ENCODE measurements around the gene ABCB8.

The ABCB8 gene

DNA sequence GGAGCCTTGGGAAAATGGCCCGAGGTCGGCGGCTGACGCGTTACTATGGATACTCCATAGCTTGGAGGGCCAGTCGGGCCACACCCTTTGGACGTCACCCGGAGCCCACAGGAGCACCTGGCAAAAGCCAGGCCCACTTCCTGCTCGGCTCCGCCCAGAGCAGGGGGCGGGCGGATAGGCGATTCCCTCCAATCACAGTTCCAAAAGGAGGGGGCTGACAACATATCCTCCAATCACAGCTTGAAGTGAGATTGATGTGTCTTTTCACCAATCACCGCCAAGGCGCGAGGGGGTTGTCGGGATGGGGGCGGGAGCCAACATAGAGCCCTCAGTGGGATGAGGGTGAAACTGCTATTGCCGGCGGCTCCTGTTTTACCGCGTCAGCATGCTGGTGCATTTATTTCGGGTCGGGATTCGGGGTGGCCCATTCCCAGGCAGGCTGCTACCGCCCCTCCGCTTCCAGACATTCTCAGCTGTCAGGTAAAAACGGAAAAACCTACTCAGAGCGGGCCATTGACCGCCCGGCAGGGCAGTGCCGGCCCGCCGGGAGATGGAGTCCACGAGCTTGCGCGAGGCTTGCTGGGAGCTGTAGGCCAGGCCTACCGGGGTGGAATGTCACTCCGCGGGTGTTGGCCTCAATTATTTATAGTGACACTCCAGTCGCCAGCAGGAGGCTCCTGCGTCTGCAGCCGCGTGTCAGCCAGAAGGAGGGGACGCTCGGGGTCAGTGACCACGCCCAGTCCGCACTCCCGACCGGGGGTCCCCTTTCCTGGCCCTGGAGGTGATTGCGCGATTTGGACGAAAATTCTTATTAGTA lies at the start of gene ABCB8:
ABCB8 (plus strand) TSS at position 320 of the 817 bp plus-strand sequence; CDS start at position 386, 66 bp downstream.
- TF ChIP-seq ZNF274 (IDR thresholded peaks at IDR 0.05; ENCODE audit: low read depth, low read length), result no peak
- peak within 1 kb of the TSS; percentile 65 for H3K4me3 ChIP-seq (ENCODE audit: low read length)

DNA sequence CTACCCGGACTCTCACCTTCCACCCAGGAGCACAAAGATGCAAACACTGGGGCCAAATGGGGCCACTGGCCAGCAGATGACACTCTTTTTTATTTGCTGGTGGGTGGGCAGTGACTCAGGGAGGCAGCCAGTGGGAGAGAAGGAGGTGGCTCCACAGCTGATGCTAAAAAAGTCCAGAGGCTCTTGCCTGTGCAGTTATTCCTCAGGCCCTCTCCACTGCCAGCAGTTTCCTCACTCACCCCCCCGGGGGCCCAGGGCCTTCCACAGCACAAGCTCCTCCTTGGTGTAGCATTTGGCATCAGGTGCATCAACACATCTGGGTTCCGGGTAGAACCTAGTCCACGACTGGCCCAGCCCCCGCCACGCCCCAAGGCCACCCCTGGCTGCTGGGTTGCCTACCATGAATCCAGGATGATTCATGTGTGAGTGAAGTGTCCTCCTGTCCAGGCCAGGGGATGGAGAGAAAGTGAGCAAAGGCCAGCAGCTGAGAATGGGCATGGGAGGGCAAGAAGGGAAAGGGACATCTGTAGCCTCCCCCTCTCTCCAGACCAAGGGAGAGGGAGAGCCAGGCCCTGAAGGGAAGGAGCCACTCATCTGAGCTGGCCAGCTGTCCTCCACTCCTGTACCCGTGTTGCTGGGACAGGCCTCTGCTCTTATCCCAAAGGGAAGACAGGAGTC lies 48.4 kb upstream of the ABCB8 start:
- H3K4me3 ChIP-seq (ENCODE audit: low read length), result no peak overlapping the region
- TF ChIP-seq ZNF274 (IDR thresholded peaks at IDR 0.05; ENCODE audit: low read depth, low read length), result no peak

DNA sequence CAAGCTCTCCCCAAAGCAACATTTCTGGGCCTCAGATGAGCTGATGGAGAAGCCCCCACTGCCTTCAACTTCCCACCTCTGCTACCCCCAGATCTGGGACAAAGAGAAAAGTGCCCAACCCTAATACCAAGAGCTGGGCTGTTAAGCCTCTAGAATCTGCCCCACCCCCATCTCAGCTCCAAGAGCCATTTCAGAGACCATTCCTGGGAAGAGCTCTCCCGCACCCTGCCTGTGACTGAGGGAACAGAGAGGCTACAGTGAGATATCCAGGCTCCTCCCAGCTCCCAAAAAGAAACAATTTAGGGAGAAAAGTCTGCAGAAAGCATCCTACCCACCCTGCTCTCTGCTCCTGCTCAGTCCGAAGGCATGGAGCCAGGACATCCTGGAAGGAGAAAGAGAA lies 47.6 kb upstream of the ABCB8 start:
- TF ChIP-seq ZNF274 (IDR thresholded peaks at IDR 0.05; ENCODE audit: low read depth, low read length), result no peak
- H3K4me3 ChIP-seq (ENCODE audit: low read length), result no peak overlapping the region

DNA sequence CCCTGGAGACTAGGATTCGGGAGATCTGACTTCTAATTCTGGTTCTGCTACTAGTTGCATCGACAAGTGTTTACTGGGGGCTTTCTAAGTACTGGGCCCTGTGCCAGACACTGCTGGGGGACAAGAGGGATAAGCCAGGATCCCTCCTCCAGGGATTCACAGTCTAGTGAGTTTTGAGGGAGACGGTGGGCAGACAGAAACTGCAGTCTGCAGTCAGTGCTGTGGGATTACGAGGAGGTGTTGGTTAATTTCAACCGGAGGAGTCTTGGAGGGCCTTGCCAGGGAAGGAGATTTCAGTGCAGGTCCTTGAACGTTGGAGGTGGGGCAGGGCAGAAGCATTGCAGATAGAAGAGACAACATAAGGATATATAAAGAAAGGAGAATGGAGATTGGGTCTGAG lies 46.6 kb upstream of the ABCB8 start:
- TF ChIP-seq ZNF274 (IDR thresholded peaks at IDR 0.05; ENCODE audit: low read depth, low read length), result no peak
- H3K4me3 ChIP-seq (ENCODE audit: low read length), result no peak overlapping the region

DNA sequence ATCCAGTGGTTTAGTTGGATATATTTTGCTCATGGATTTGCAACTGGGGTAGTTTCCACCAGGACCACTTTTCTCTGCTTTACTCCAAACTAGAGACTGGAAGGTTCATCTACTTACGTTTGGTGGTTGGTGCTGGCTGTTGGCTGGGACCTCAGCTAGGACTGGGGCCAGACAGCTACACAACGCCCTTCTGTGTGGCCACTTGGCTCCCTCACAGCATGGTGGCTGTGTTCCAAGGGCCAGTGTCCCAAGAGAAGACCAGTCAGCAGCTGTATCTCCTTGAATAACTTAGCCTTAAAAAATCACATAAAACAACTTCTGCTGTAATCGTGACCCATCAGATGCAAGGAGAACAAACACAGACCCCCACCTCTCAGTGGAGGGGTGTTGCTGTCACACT lies 45.9 kb upstream of the ABCB8 start:
- no peak overlapping the region for H3K4me3 ChIP-seq (ENCODE audit: low read length)
- no peak for TF ChIP-seq ZNF274 (IDR thresholded peaks at IDR 0.05; ENCODE audit: low read depth, low read length)

DNA sequence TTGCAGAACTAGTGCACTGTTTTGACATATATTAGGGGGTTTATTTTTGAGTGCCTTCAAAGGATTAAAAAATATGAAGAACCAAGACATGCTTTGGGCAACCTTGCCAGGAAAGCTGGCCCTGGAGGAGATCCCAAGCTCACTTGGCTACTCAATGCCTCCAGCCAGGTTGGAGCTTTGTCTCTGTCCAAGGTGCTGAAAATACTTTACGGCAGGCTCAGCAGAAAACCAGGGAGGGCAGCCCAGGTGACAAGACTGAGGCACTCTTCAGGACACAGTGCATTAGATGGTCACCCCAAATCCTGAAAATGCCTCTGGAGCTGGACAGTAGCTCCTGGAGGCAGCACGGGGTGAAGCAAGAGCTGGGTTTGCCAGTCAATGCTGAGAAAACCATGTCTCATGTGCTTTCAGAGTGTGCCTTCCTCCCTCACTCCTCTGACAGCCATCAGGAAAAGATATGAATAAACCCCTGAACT lies 44.3 kb upstream of the ABCB8 start:
- TF ChIP-seq ZNF274 (IDR thresholded peaks at IDR 0.05; ENCODE audit: low read depth, low read length), result no peak
- no peak overlapping the region for H3K4me3 ChIP-seq (ENCODE audit: low read length)

DNA sequence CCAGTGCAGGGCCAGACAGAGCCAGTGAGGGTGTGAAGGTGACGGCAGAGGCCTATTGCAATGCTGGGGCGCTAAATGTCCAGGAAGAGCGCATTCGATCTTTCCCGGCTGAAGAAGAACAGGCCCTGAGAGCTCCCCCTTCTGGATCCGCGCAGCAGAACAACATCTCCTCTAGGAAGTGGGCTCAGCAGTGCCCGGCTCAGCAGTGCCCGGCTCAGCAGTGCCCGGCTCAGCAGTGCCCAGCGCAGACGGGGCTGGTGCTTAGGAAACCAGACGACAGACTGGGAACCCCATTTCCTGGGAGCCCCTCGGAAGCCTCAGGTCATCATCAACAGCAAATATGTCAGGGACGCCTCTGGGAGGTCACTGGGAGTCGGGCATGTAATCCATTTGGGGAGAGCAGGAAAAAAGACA lies 42.1 kb upstream of the ABCB8 start:
- no peak for TF ChIP-seq ZNF274 (IDR thresholded peaks at IDR 0.05; ENCODE audit: low read depth, low read length)
- no peak overlapping the region for H3K4me3 ChIP-seq (ENCODE audit: low read length)

DNA sequence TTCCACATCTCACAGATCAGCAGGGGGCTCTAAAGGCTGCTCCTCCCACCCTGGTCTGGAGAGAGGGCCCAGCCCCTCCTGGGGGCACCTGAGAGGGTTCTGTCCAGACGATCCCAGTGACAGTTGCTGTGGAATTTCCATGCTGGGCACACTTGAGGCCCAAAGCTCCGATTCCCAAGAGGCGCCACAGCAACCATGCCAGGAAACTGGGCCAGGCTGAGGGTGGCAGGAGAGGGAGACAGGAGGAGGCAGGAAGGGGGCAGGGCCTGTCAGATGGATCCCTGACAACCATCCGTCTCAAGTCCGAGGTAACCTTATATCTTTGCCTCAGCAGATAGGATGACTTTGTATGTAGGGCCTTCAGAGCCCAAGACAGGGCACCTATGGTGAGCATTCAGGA lies 41.7 kb upstream of the ABCB8 start:
- TF ChIP-seq ZNF274 (IDR thresholded peaks at IDR 0.05; ENCODE audit: low read depth, low read length), result no peak
- no peak overlapping the region for H3K4me3 ChIP-seq (ENCODE audit: low read length)

DNA sequence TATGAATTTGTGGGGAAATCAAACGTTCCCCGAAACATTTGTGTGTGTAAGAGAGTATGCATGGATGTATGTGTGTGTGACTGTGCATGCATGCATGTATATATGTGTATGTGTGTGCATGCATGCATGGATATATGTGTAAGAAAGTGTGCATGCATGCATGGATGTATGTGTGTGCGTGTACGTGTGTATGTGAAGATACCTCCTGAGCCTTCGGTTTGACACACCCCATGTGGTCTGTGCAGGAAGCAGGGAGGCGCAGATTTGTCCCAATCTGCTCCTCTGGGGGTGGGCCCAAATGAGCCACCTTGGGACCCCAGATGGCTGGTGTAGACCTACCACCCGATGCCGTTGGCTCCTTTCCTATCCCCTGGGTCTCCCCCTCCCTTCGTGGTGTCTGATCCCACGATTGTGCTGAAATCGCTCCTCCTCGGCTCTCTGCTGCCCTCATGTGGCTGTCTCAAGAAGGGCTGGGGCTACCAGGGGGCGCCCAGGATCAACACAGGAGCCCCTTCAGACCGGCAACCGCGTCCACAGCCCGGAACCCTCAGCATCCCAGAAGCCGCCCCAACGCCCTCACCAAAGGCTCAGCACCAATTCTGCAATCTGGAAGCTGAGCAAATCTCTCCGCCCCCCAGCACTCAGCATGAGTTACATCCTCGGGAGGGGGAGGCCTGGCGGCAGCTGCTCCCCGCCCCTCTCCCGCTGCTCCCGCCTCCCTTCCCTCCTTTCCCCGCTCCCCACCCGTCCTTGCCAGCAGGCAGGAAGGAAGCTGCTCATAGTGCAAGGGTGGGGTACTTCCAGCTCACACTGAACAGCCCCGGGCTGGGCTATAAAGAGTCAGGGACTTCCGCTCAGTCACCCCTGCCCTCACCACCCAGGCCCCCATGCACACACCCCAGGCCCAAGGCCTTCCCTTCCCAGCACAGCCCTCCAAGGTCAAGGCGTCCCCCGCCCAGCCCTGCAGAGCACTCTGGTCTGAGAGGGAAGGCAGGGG lies 39.7 kb upstream of the ABCB8 start:
- no peak for TF ChIP-seq ZNF274 (IDR thresholded peaks at IDR 0.05; ENCODE audit: low read depth, low read length)
- H3K4me3 ChIP-seq (ENCODE audit: low read length), result no peak overlapping the region

DNA sequence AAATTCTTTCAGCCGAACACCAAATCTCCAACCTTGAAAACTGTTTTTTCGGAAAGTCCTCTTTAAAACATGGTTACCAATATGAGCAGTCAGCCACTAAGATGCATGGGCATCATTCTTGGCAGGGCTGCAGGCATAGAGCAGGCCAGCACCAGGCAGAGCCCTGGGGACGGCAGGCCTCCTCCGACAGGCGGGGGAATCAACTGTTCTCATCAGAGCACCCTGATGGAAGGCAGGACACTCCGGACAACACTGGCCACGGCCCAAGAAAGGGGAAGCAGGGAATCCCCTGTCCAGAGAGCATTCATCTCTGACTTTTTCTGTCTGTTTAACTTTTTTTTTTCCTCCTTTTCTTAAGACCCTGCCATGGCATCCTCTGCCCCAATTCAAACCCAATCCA lies 38.8 kb upstream of the ABCB8 start:
- H3K4me3 ChIP-seq (ENCODE audit: low read length), result no peak overlapping the region
- no peak for TF ChIP-seq ZNF274 (IDR thresholded peaks at IDR 0.05; ENCODE audit: low read depth, low read length)

DNA sequence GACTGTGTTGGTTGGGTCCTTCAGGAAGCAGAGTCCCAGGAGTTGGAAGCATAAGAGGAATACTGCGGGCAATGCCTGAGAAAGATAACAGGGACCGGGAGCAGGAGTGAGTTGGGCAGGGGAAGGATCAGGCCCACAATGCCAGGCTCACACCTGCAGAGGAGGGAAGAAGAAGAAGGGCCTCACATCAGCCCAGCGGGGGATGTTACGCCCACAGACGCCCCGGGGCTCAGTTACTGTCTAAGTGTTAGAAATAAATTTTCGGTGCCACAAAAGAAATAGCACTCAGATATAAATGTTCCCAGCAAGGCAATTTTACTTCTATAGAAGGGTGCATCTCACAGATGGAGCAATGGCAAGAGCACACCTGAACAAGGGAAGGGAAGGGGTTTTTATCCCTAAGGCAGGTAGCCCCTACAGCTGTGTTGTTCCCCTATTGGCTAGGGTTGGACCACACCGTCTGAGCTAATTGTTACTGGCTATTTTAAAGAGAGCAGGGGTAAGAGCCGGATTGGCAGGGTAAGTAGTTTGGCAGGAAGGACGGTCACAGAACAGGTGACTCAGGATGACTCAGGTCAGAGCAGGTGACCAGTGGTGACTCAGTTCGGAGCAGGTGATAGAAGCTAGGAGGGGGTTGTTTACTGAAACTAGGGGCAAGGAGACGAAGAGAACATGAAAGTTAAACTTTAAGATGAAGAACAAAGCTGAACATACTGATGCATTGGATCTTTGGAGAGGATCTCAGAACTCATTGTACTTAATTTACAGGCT lies 37.6 kb upstream of the ABCB8 start, which contains the start of gene NOS3:
NOS3 (plus strand) TSS at position 602 of the 771 bp plus-strand sequence. CDS start 2,787 bp downstream, outside the sequence.
- no peak within 1 kb of the TSS for H3K4me3 ChIP-seq (ENCODE audit: low read length)
- no peak for TF ChIP-seq ZNF274 (IDR thresholded peaks at IDR 0.05; ENCODE audit: low read depth, low read length)

DNA sequence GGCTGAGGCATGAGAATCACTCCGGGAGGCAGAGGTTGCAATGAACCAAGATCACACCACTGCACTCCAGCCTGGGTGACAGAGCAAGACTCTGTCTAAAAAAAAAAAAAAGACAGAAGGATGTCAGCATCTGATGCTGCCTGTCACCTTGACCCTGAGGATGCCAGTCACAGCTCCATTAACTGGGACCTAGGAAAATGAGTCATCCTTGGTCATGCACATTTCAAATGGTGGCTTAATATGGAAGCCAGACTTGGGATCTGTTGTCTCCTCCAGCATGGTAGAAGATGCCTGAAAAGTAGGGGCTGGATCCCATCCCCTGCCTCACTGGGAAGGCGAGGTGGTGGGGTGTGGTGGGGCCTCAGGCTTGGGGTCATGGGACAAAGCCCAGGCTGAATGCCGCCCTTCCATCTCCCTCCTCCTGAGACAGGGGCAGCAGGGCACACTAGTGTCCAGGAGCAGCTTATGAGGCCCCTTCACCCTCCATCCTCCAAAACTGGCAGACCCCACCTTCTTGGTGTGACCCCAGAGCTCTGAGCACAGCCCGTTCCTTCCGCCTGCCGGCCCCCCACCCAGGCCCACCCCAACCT lies 36.1 kb upstream of the ABCB8 start:
- no peak for TF ChIP-seq ZNF274 (IDR thresholded peaks at IDR 0.05; ENCODE audit: low read depth, low read length)

DNA sequence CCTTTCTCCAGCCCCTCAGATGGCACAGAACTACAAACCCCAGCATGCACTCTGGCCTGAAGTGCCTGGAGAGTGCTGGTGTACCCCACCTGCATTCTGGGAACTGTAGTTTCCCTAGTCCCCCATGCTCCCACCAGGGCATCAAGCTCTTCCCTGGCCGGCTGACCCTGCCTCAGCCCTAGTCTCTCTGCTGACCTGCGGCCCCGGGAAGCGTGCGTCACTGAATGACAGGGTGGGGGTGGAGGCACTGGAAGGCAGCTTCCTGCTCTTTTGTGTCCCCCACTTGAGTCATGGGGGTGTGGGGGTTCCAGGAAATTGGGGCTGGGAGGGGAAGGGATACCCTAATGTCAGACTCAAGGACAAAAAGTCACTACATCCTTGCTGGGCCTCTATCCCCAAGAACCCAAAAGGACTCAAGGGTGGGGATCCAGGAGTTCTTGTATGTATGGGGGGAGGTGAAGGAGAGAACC lies 35.4 kb upstream of the ABCB8 start:
- TF ChIP-seq ZNF274 (IDR thresholded peaks at IDR 0.05; ENCODE audit: low read depth, low read length), result no peak
- H3K4me3 ChIP-seq (ENCODE audit: low read length), result no peak overlapping the region

More for the DNA sequence above, 36.1 kb upstream of the ABCB8 start:
- H3K4me3 ChIP-seq (ENCODE audit: low read length), result no peak overlapping the region
